ENCODE measurements around the gene GFER. TPM values are rescaled to one million over a fixed set of nuclear protein-coding genes. Genes with fewer than 3 reads are reported as not detected.

GFER gene
- total RNA-seq, 1 experiment from 2014 or later, result 26.1 TPM

DNA sequence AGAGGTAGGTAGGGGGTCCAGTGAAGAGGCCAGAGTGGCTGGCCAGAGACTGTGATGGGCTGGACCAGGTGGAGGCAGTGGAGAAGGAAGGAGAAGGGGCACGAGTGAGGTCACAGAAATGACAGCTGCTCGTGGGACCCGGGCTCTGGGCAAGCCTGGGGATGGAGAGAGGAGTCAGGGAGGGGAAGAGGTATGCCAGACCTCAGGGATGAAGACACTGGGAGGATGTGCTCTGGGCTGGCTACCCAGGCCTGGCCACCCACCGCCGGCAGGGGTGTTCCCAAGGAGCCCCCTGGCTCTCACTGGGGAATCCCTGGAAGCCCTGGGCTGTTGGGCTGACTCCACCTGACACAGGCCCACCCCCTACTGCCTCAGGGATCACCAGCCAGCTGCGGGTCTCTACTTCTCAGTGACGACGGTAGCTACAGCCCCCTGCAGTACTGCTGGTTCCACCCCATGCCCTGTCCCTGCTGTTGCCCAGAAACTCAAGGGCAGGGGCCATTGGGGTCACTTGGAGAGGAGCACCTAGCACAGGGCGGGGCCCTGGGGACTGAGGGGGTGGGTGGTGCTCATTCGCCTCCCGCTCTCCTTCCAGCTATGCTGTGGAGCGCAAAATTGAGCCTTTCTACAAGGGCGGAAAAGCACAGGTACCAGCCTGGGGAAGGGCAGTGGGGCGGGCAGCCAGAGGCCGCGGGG is 10.4 kb upstream of the GFER start:
- no peak for DNase-seq (ENCODE audit: extremely low read depth, low read depth)

DNA sequence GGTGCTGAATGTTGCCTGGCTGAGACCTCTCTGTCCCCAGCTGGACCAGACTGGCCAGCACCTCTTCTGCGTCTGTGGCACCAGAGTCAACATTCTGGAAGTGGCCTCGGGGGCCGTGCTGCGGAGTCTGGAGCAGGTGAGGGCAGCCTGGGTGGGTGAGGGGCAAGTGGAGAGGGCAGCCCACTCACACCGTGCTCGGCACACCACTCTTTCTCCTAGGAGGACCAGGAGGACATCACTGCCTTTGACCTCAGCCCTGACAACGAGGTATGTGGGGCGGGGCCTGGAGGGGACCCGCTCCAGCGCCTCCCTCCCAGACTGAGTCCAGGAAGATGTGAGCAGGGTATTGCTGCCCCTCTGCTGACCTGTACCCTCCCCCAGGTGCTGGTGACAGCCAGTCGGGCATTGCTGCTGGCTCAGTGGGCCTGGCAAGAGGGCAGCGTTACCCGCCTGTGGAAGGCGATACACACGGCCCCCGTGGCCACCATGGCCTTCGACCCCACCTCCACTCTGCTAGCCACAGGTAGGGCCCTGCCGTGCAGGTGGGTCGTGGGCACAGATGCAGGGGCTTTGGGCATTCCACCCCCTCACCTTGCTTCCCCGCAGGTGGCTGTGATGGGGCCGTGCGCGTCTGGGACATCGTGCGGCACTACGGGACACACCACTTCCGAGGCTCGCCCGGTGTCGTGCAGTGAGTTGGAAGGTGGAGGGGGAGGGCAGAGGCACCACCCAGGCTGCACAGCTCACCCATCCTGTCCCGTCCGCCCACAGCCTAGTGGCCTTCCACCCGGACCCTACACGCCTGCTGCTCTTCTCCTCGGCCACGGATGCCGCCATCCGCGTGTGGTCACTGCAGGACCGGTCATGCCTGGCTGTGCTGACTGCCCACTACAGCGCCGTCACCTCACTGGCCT is 9.6 kb upstream of the GFER start:
- DNase-seq (ENCODE audit: extremely low read depth, low read depth), result no peak

DNA sequence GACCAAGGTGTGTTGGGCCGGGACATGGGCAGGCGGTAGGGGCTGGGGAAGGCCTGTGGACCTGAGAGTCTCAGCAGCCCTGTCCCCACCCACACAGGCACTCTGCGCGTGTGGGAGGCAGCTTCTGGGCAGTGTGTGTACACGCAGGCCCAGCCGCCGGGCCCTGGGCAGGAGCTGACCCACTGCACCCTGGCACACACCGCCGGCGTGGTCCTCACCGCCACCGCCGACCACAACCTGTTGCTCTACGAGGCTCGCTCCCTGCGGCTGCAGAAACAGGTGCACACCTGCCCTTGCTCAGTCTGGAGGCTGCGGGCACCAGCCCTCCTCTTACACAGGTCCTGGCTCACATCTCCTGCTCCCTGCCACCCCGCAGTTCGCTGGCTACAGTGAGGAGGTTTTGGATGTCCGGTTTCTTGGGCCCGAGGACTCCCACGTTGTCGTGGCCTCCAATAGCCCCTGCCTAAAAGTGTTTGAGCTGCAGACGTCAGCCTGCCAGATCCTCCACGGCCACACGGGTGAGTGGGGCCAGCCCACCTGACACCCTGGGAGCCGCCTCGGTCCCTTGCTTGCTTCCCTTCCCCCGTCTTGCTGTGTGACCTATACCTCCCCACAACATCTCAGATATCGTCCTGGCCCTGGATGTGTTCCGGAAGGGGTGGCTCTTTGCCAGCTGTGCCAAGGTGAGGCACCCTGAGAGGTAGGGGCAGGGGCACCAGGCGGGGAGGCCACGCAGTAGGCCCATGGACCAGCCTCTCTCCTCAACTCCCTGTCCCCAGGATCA is 8.4 kb upstream of the GFER start:
- no peak for DNase-seq (ENCODE audit: extremely low read depth, low read depth)

DNA sequence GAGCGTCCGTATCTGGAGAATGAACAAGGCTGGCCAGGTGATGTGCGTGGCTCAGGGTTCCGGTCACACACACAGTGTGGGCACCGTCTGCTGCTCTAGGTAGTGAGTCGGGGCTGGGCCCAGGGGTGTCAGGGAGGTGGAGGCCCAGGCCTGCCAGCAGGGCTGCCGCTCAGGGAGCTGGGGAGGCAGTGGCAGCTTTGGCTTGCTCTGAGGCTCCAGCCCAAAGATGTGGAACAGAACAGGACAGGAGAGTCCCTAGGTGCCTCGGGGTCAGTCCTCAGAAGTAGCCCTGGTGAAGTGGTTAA is 7.8 kb upstream of the GFER start:
- DNase-seq (ENCODE audit: extremely low read depth, low read depth), result no peak

DNA sequence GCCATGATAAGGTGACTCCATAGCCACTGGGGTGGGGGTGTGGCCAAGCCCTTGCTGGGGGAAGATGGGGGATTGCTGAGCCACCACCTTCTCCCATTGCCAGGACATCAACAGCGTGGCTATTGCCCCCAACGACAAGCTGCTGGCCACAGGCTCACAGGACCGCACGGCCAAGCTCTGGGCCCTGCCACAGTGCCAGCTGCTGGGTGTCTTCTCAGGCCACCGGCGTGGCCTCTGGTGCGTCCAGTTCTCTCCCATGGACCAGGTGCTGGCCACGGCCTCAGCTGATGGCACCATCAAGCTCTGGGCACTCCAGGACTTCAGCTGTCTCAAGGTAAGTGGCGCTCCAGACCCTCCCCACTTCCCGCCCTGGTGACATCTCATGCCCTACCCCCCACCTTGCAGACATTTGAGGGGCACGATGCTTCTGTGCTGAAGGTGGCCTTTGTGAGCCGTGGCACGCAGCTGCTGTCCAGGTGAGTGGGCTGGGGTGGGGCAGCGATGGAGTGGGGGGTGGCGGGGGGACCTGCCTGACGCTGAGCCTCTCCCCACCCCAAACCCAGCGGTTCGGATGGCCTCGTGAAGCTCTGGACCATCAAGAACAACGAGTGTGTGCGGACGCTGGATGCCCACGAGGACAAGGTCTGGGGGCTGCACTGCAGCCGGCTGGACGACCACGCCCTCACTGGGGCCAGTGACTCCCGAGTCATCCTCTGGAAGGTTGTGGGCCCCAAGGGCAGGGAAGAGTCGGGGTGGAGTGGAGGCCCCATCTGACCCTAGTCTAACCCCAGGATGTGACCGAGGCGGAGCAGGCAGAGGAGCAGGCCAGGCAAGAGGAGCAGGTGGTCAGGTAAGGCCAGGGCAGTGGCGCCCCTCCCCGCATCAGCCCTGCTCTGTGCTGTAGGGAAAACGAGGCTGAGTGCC is 6.8 kb upstream of the GFER start:
- no peak for DNase-seq (ENCODE audit: extremely low read depth, low read depth)

DNA sequence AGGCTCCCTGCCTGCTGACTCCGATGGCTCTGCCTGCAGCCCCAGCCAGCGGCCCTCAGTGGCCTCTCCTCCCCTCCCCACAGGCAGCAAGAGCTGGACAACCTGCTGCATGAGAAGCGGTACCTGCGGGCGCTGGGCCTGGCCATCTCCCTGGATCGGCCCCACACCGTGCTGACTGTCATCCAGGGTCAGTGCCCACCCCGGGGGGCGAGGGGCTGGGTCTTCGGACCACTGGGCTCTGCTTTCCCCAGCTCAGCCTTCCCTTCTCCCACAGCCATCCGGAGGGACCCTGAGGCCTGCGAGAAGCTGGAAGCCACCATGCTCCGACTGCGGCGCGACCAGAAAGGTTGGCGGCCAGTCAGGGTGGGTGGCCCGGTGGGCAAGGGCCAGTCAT is 6.1 kb upstream of the GFER start:
- no peak for DNase-seq (ENCODE audit: extremely low read depth, low read depth)

DNA sequence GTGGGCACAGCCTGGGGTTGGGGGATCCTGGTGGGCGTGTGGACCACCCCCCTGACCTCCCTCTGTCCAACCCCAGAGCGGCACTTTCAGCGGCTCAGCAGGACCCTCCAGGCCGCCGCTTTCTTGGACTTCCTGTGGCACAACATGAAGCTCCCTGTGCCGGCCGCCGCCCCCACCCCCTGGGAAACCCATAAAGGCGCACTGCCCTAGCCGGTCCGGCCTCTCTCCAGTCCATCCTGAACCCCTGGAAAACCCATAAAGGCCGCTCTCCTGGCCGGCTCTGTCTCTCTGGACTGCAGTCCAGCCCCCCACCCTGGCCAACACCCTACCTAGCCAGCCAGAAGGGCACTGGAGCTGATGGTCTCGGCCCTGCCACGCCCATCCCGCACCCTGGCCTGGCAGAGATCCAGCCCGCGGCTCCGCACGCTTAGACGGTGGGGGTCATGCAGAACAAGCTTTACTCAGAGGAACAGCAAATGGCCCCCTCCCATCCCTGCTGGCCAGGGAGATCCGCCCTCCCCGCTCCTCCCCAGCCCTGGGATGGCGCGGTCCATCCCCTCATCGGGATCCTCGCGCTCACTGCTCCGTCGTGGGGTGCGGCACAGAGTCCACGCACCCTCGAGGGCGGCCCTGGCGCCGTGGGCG is 5.4 kb upstream of the GFER start:
- no peak for DNase-seq (ENCODE audit: extremely low read depth, low read depth)

DNA sequence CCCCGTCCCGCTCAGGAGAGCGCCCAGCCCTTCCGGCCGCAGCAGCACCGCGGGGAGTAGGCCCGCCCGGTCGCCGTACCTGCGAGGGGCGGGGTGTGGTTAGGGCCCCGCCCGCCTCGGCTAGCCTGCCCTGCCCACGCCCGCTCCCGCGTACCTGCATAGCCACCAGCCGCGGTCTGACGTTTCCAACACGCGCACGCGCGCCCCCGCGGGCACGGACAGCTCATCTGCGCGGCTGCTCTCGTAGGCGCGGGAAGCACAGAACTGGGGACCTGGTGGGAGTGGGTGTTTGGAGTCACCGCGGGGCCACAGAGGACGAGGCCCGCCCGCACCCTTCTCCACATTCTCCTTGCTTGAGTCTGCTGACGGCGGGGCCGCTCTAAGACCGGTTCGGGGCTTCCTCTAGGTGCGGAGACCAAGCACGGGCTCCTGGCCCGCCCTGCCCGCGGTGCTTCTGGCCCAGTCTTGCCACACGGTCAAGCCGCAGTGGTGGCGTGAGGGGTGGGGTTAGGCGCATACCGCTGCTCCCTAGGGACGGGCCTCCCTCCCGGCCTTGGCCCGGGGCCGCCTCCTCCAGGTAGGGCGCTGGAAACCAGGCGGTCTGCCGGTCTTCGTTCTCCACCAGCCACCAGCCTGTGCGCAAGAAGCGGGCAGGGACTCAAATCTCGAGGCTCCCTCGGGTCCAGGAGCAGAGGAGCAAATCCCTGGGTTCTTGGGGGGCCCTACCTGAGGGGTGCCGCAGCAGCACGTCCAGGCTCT is 4.5 kb upstream of the GFER start:
- no peak for DNase-seq (ENCODE audit: extremely low read depth, low read depth)

DNA sequence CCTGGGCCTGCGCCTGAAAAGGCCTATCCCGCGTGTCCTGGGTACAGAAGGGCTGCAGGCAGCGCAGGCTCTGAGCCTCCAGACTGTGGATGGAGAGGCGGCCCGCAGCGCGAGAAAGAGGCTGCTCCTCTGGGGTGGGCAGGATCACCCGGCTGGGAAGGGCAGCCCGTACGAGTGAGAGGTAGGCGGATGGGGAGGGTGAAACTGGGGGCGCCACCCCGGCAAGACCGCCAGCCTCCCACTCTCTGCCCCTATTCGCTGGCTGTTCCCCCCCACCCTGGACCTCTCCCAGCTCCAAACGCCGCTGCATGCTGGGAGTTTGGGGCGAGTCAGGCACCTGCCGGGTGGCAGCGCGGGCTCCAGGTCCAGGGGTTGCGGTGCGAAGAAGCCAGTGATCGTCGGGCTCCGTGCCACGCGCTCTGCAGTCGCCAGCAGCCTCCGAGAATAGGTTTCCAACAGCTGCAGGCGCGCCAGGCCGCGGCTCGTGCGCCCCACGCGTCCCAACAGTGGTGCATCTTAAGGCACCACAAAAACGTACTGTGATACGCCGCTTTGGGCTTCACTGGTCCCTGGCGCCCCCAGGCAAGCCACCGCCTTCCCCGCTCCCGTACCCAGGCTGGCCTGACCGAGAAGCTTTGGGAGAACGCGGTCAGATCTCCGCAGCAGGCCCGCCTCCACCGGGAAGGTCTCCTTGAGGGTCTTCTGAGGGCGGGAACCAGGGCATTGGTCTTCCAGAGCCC is 3.8 kb upstream of the GFER start:
- no peak for DNase-seq (ENCODE audit: extremely low read depth, low read depth)

DNA sequence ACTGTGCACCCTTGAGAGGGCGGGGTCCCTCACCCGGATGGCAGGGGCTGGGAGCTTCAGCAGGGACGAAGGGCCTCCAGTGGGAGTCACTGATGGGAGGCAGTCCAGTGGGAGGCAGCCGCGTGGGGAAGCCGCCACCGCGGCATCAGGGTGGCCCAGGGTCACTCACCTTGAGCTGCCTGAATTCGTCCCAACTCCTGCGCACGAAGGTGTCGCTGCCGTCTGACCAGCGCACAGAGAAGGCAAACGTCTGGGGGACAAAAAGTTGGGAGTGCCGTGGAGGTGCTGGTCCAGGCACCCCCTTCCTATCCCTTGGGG is 3.3 kb upstream of the GFER start:
- DNase-seq (ENCODE audit: extremely low read depth, low read depth), result no peak

DNA sequence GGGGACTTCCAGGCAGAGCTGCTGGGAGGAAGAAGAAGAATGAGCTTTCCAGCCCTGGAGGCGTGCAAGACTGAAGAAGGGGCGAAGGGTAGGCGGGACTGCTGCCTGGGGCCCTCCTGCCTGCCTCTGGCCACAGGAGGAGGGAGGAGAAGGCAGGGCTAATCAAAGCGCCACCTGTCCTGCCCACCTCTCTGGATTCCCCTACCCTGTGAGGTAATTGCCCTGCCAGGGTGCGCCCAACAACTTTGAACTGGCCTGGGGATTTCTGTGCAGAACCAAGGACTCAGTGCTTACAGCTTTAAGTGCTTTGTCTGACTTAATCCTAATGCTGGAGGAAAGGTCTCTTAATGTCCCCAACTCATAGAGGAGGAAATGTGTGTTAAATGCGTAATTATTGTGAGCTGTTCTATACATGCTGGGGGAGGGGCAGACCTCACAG is 2.6 kb upstream of the GFER start, which contains the start of gene NOXO1:
Gene NOXO1, minus strand, starts transcription at position 72 of the 439 bp plus-strand sequence. CDS start 290 bp downstream, outside the sequence.
- DNase-seq (ENCODE audit: extremely low read depth, low read depth), result no peak

DNA sequence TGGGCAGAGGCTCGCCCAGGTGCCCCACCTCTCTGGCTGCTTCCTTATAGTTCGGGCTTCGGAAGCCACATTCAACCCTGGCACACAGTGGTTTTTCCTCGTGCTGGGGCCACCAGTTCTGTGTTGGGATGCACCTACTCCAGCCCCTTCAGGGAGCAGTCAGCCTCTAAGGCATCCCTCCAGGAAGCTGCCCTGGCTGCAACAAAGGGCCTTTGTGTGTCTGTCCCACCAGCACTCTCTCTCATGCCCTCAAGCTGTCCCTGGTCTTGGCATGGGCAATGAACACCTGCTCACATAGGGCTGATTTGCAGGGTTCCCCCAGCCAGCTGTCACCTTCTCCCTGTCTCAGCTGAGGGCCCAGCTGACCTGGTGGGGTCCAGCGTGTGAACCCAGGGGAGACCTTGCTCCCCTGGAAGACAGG is 2.0 kb upstream of the GFER start:
- no peak for DNase-seq (ENCODE audit: extremely low read depth, low read depth)

DNA sequence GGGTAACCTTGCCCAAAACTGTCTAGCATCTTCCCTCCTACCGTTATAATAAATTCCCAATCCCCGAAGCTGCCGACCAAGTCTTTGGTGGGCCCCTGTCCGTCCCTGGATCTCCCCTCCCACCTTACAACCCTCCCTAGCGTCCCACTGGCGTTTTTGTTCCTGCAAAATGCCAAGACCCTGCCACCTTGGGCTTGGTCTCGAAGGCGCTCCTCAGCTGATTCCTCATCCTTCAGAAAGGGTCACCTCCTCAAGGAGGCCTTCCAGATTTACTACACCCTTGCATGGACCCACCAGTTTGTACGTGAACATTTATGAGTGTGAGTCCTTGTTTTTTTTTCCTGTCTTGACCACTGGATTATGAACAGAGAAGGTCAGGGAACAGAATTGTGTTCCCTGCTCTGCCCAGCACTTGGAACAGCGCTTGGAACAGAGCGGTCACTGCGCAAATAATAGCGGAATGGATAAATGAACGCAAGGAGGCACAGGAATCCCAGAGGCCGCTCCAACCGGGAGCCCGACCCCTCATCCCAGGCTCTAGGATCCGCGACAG is 926 bp upstream of the GFER start:
- no peak for DNase-seq (ENCODE audit: extremely low read depth, low read depth)

DNA sequence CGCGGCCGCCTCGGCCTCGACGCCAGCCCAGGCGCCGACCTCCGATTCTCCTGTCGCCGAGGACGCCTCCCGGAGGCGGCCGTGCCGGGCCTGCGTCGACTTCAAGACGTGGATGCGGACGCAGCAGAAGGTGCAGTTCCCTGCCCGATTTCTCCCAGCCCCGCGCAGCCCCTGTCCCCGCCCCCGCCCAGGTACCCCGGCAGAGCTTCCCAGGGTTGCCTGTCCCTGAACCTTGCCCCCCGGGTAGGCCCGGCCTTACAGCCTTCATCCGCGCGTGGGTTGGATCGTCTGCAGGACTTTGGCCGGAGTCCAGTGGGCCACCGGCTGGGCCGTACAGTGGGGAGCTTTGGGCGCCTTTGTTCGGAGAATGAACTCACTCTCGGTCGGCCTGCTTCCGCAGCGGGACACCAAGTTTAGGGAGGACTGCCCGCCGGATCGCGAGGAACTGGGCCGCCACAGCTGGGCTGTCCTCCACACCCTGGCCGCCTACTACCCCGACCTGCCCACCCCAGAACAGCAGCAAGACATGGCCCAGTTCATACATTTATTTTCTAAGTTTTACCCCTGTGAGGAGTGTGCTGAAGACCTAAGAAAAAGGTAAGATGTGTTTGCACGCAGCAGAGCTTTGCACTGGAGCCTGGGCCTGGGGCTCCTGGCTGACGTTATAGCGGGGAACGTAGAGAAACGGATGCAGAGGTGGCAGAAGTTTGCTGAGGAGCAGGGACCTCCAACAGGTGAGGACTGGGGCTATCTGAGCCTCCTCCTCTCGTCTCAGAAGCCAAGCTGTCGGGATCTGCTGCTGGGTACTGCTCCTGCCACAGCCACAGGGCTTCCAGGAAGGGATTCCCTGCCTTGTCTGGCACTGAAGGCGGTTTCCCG is 593 bp downstream of the GFER start:
- no peak for DNase-seq (ENCODE audit: extremely low read depth, low read depth)

DNA sequence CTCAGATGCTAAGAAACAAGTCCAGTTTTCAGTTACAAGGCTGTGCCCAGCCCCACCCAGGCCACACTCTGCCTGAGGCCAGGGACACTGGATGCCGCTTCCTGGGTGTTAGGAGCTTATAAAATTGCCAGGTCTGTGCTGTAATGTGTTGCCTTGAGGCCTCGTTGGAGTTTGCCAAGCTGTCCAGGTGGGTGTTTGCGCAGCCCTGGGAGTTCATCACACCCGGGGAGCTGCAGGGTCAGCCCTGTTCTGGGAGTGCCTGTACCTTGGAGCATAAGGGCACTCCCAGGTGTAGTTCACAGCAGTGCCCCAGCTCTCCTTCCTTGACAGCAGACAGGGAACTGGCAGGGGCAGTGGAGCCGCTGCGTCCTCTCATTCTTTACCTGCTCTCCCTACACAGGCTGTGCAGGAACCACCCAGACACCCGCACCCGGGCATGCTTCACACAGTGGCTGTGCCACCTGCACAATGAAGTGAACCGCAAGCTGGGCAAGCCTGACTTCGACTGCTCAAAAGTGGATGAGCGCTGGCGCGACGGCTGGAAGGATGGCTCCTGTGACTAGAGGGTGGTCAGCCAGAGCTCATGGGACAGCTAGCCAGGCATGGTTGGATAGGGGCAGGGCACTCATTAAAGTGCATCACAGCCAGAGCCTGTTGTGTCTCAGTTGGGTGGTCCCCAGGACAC is 1.6 kb downstream of the GFER start:
- DNase-seq (ENCODE audit: extremely low read depth, low read depth), result no peak

DNA sequence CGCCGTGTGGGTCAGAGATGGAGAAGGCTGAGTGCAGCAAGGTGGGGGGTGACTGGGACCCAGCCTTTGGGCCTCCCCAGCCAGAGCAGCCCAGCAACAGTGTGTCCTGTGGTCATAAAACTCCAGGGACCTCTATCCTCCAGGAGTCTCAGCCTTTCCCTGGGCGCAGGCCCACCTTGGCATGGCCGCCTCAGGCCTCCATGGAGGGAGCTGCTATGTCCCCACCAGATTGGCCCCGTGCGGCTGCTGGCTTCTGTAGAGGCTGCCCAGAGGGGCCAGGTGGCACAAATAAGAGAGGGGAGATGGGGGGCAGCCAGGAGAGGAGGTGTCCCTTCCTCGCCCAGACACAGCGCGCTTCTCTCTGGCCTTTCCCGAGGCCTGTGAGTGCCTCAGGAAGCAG is 3.2 kb downstream of the GFER start:
- no peak for DNase-seq (ENCODE audit: extremely low read depth, low read depth)

Measured in NCI-H460 (cell line).